ENCODE data around the gene NFX1. TPM values are rescaled to one million over a fixed set of nuclear protein-coding genes. Genes with fewer than 3 reads are reported as not detected.

NFX1 gene
- polyA plus RNA-seq, 3 donors, result 33.0 to 35.3 (median 33.5) TPM

- DNase-seq (ENCODE audit: low read depth in 3 of 3, low spot score in 2 of 3), result no peak
Observed at GRCh38 chr9:33265211-33265865, 25.0 kb upstream of the NFX1 start.

- no peak for DNase-seq (ENCODE audit: low read depth in 3 of 3, low spot score in 2 of 3)
Observed at GRCh38 chr9:33267151-33267767, 23.1 kb upstream of the NFX1 start.

DNA sequence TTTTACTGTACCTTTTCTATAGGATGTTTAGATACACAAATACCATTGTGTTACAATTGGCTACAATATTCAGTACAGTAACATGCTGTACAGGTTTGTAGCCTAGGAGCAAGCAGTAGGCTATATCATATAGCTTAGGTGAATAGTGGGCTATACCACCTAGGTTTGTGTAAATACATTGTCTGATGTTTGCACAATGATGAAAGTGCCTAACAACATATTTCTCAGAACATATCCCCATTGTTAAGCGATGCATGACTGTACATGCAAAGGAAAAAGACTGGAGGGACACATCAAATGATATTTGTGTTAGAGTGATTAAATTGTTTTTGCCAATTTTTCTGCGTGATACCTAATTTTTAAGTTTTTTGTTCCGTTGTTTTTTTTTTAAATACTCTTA is 20.2 kb upstream of the NFX1 start:
- DNase-seq (ENCODE audit: low read depth in 3 of 3, low spot score in 2 of 3), result no peak

GRCh38 chr9:33272061-33272460 is 18.3 kb upstream of the NFX1 start:
- no peak for DNase-seq (ENCODE audit: low read depth in 3 of 3, low spot score in 2 of 3)

GRCh38 chr9:33273266-33273971 is 16.9 kb upstream of the NFX1 start:
- DNase-seq (ENCODE audit: low read depth in 3 of 3, low spot score in 2 of 3), result no peak

DNA sequence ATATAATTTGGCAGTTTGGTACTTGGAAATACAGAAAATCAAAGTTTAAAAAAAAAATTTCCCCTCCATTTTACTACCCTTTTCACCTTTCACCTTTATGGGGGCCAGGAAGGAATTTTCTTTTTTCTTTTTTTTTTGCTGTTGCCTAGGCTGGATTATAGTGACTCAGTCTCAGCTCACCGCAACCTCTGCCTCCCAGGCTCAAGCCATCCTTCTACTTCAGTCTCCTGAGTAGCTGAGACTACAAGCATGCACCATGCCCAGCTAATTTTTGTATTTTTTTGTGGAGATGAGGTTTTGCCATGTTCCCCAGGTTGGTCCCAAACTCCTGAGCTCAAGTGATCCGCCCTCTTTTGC is 16.4 kb upstream of the NFX1 start:
- DNase-seq (ENCODE audit: low read depth in 3 of 3, low spot score in 2 of 3), result no peak

DNA sequence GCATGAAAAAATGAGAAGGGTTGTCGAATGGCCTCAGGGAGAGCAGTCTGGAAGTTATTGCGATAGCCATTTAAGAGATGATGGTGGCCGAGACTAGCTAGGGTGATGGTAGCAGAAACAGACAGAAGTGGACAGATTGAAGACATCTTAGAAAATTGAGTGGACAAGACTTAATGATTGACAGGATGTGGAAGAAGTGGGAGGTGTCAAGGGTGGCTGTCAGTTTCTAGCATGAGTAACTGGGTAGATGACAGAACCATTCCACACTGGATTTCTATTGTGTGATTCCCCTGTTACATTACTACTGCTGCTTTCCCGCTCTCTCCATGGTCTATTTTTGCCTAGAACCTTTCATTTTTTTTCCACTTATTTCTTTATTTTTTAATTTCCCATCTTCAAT is 12.8 kb upstream of the NFX1 start:
- no peak for DNase-seq (ENCODE audit: low read depth in 3 of 3, low spot score in 2 of 3)

DNA sequence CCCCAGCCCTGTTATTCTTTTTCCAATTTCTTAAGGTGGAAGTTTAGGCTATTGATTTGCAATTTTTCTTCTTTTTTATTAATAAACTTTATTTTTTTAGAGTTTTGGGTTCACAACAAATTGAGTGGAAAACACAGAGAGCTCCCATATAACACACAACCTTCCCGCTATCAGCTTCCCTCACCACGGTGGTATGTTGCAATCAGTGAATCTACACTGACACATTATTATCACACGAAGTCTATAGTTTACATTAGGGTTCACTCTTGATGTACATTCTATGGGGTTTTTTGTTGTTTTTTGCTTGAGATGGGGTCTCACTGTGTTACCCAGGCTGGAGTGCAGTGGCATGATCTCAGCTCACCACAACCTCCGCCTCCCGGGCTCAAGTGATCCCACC is 4.8 kb upstream of the NFX1 start:
- no peak for DNase-seq (ENCODE audit: low read depth in 3 of 3, low spot score in 2 of 3)

GRCh38 chr9:33287087-33287490 is 3.2 kb upstream of the NFX1 start:
- DNase-seq (ENCODE audit: low read depth in 3 of 3, low spot score in 2 of 3), result peak in 2 of 3 donors; percentile 20 to 33

GRCh38 chr9:33288235-33288634 is 2.1 kb upstream of the NFX1 start:
- DNase-seq (ENCODE audit: low read depth in 3 of 3, low spot score in 2 of 3), result no peak

DNA sequence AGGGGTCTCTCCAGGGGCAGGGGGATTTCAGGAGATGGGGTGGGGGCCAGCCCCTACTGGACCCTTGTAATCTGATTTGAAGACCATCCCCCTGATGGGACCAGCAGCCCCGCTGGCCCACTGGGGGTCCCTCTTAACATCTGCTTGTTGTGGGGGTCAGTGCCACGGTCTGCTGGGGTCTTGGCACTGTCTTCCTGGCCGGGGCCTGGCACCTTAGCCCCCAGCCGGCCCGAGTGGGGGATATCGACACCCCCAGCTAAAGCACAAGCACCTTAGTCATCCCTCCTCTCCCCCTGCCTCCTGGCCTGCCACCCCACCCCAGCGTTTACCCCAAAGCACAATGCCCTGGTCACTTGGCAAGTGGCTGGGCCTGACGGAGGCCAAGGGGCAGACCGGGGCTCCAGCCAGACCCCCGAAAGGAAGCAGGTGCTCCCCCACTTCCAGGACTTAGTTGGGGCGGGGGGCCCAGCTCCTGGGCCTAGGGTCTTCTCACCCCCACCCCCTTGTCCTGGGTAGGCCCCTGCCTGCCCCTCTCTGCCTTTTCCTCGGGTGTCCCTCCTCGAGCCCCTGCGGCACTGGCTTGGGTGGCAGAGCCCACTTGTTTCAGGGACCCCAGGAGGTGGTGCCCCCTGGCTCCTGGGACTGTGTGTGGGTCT is 1.4 kb upstream of the NFX1 start:
- DNase-seq (ENCODE audit: low read depth in 3 of 3, low spot score in 2 of 3), result no peak

GRCh38 chr9:33289496-33289895 is 820 bp upstream of the NFX1 start:
- no peak for DNase-seq (ENCODE audit: low read depth in 3 of 3, low spot score in 2 of 3)

- DNase-seq (ENCODE audit: low read depth in 3 of 3, low spot score in 2 of 3), result no peak
Observed at GRCh38 chr9:33289936-33290246, 425 bp upstream of the NFX1 start.

- peak in 2 of 3 donors; percentile 1 to 27 for DNase-seq (ENCODE audit: low read depth in 3 of 3, low spot score in 2 of 3)
Observed at GRCh38 chr9:33291031-33291397, 698 bp downstream of the NFX1 start.

GRCh38 chr9:33291901-33292300 is 1.6 kb downstream of the NFX1 start:
- DNase-seq (ENCODE audit: low read depth in 3 of 3, low spot score in 2 of 3), result no peak

- DNase-seq (ENCODE audit: low read depth in 3 of 3, low spot score in 2 of 3), result no peak
Observed at GRCh38 chr9:33293782-33294181, 3.5 kb downstream of the NFX1 start.

GRCh38 chr9:33294670-33295432 is 4.5 kb downstream of the NFX1 start:
- DNase-seq (ENCODE audit: low read depth in 3 of 3, low spot score in 2 of 3), result no peak

DNA sequence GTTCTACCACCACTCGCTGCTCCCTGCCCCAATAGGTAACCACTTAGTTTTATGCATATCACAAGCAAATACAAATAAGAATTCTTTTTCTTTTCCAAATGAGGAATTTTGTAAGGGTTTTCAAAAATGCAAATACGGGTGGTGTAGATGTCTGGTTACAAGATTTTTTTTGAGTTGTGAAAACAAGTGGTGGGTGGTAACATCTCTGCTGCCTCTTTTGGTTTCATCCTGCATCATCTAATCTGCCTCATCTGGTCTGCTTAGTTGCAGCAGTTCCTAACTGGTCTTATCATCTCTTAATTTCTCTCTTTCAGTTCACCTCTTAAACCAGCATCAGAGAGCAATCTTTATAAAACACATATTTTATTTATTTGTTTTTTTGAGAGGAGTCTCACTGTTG is 5.3 kb downstream of the NFX1 start:
- DNase-seq (ENCODE audit: low read depth in 3 of 3, low spot score in 2 of 3), result no peak

DNA sequence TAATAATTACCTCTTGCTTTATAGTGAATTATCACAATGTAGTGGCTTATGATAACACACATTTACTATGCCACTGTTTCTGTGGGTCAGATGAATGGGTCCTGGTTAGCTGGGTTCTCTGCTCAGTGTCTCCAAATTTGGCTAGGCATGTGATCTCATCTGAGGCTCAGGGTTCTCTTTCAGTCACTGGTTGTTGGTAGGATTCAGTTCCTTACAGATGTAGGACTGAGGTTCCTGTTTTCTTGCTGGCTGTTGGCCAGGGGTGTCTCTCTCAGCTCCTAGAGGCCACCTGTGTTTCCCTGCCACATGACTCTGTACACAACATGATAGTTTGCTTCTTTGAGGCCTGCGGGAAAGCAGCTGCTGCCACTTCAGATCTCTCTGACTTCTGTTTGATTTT is 7.1 kb downstream of the NFX1 start:
- no peak for DNase-seq (ENCODE audit: low read depth in 3 of 3, low spot score in 2 of 3)

- DNase-seq (ENCODE audit: low read depth in 3 of 3, low spot score in 2 of 3), result no peak
Observed at GRCh38 chr9:33300546-33300945, 10.2 kb downstream of the NFX1 start.

- DNase-seq (ENCODE audit: low read depth in 3 of 3, low spot score in 2 of 3), result no peak
Observed at GRCh38 chr9:33304362-33304761, 14.0 kb downstream of the NFX1 start.

Measured in right renal cortex interstitium (tissue), 3 donors.